GM19025 (cell line): ENCODE measurements around the gene GNAS.

Experiments
- ATAC-seq: cut with Tn5 transposase; IDR thresholded peaks from one replicate; pipeline ENCODE4 v1.9.1; 2021; ENCODE audit warnings: mild to moderate bottlenecking, low read depth, moderate library complexity; ENCODE audit not compliant: unreplicated experiment

The GNAS gene

DNA sequence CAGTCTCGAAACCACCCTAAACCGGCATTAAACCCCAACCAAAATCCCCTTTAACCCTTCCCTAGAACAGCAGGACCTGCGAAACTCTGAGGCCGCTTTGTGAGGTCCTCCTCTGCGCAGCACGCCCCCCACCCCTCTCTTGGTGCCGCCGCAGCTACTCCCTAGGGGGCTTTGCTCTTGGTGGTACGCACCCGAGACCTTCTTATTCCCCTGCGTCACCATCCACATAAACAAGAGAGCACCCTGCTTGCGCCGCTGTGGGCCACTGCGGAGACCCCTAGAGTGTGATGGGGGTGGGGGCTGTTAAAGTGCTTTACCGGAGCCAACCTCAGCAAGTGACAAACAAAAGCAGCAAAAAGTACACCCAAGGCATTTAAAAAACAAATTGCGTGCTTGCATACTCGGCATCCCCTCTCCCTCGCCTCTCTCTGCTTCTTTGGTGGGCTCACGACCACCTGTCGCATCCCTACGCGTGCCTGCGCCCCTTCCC, 502 bp upstream of the GNAS start:
- no peak for ATAC-seq

DNA sequence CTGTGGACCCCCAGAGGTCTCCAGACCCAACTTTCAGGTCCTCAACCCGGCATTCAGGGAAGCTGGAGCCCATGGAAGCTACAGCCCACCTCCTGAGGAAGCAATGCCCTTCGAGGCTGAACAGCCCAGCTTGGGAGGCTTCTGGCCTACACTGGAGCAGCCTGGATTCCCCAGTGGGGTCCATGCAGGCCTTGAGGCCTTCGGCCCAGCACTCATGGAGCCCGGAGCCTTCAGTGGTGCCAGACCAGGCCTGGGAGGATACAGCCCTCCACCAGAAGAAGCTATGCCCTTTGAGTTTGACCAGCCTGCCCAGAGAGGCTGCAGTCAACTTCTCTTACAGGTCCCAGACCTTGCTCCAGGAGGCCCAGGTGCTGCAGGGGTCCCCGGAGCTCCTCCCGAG, 950 bp downstream of the GNAS start:
- no peak for ATAC-seq

DNA sequence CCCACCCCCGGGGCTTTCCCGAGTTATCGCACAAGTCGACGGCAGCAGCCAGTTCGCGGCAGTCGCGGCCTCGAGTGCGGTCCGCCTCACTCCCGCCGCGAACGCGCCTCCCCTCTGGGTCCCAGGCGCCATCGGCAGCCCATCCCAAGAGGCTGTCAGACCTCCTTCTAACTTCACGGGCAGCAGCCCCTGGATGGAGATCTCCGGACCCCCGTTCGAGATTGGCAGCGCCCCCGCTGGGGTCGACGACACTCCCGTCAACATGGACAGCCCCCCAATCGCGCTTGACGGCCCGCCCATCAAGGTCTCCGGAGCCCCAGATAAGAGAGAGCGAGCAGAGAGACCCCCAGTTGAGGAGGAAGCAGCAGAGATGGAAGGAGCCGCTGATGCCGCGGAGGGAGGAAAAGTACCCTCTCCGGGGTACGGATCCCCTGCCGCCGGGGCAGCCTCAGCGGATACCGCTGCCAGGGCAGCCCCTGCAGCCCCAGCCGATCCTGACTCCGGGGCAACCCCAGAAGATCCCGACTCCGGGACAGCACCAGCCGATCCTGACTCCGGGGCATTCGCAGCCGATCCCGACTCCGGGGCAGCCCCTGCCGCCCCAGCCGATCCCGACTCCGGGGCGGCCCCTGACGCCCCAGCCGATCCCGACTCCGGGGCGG, 1.6 kb downstream of the GNAS start:
- no peak for ATAC-seq

DNA sequence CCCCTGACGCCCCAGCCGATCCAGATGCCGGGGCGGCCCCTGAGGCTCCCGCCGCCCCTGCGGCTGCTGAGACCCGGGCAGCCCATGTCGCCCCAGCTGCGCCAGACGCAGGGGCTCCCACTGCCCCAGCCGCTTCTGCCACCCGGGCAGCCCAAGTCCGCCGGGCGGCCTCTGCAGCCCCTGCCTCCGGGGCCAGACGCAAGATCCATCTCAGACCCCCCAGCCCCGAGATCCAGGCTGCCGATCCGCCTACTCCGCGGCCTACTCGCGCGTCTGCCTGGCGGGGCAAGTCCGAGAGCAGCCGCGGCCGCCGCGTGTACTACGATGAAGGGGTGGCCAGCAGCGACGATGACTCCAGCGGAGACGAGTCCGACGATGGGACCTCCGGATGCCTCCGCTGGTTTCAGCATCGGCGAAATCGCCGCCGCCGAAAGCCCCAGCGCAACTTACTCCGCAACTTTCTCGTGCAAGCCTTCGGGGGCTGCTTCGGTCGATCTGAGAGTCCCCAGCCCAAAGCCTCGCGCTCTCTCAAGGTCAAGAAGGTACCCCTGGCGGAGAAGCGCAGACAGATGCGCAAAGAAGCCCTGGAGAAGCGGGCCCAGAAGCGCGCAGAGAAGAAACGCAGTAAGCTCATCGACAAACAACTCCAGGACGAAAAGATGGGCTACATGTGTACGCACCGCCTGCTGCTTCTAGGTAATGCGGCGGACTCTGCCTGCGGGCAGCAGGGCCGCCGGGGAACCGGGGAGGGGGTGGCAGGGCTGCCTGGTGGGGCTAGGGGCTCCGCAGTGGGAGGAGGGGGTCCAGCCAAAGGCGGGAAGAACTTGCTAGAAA, 2.3 kb downstream of the GNAS start:
- ATAC-seq = no peak

DNA sequence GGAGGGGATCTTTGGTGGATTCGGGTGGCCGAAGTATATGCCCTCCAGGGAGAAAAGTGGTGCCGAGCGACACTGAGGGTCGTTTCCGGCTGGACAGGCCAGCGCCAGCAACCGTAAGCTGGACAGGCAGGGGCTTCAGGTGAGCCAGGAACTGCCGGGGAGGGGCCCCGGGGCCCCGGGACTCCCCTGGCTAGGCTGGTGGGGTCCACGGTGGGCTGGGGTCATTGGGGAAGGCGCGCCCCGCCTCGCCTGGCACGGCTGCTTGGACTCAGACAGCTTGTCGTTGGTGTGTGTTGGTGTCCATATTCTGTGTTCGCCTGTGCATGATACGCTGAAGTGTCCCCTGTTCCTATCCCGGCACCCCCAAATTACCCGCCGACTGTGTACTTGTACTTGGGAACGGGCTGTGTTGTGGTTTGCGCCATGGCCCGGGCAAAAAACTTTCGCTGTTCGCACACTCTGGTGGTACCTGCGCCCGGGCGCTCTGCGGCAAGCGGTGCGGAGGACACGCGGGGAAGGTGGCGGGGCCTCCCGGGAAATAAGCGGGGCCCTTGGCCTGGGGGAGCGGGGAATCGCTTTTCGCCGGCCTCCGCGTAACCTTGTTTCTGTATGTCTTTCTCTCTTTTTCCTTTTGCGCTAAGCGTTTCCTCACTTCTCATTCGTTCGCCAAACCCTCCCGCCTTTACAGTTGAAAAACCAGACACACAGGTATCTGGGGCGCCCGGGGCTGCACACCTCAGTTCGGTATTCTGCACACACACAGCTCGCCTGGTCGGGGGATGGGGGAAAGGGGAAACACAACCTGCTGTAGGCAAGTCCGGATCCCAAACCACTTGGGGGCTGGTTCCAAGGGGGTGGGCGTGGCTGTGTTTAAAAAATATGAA, 3.2 kb downstream of the GNAS start:
- no peak for ATAC-seq

DNA sequence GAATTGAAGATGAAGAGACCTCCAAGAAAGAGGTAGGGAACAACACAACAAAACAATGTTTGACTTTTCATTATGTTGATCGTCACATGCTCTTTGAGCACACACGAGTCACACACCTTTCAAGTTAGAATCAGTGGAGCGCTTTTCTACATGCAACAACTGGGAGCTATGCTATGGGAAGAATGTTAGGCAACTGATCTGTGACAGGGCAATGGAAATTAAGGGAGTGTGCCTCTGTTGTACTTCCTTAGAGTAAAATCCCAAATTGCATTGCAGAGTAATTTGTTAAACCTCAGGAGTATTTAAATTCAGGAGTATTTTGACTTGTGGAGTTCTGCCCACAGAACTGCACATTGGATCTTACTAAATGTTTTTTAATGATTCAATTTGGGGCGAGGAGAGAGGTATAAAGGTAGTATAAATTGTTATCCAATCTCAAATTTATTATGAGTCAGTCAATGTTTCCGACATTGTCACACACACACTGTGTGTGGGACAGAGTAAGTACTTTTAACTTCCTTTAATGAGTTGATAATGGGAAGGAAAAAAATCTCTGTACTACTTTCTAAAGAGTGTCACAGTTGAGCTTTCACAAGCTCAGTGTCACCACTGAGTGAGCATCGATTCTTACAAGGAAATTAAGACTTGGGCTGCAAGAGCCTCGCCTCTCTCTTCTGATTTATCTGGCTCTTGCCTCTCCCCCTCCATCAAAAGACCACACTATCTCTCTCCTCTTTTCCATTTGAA, 10.7 kb downstream of the GNAS start:
- ATAC-seq = no peak

DNA sequence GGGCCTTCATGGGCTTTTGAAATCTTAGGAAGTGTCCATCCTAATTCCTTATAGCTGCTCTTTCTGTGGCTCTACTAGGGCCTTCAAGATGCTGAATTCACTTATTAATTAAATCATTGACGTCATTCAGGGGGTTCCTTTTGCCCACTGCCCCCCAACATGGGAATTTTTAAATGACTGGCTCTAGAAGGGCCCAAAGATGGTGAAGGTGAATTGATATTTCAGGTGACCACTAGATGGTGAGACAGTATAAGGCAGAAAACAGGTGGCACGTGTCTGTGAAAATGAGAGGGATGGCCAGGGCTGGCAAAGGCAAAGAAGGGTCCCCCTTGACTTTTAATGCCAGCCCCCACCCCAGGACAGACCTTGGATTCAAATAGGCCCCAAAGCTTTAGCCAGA, 11.8 kb downstream of the GNAS start:
- ATAC-seq = no peak

DNA sequence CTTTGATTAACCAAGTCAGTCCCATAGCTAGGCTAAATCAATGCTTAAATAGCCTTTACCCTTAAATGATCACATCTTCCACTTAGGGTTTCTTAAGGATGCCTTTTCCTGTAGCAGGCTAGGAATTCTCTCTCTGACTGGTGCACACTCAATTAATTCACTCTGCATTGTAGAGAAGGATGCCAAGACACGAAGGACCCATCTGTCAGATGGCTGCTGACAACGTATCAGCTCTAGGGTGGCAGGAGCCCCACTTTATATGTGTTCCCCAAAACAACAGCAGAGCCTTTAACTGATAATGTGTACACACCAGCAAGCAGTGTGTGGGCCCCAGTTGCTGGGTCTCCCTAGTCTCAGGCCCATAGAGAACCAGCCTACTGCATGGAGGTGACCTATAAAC, 13.3 kb downstream of the GNAS start:
- no peak for ATAC-seq

DNA sequence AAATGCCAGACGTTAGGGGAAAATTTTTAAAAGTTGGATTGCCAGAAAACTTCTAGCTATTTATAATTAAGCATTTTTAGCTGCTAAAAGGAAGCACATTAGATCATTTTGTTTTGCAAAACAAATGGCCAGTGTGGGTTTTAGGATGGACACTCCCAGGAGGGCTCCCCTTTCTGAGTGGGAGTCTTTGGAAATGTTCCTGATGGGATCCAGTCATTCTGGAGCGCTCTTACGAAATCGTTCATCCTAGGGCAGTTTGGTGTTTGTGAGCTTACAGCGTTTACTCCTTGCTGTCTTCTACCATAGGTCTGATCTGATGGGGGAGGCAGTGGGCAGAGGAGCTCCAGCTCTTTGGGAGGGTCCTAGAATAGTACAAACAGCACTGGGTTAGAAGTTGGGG, 14.7 kb downstream of the GNAS start:
- ATAC-seq = no peak

DNA sequence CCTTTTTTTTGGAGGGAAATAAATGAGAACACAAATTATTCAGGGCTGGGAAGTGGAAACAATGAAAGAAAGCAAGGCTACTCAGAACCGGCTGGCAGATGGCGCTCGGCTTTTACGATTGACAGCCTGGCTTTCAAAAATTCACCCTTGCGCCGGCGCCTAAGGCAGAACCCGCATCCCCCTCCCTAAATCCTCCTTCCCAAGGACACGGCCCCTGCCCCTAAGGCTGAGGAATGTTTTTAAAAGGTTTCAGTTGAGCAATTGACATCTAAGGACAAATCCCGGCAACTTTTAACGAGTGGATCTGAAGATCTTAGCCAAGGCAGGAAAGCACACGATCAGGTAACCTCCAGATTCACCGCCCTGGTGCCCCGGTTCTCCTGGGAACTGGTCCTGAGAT, 16.3 kb downstream of the GNAS start:
- ATAC-seq = no peak

DNA sequence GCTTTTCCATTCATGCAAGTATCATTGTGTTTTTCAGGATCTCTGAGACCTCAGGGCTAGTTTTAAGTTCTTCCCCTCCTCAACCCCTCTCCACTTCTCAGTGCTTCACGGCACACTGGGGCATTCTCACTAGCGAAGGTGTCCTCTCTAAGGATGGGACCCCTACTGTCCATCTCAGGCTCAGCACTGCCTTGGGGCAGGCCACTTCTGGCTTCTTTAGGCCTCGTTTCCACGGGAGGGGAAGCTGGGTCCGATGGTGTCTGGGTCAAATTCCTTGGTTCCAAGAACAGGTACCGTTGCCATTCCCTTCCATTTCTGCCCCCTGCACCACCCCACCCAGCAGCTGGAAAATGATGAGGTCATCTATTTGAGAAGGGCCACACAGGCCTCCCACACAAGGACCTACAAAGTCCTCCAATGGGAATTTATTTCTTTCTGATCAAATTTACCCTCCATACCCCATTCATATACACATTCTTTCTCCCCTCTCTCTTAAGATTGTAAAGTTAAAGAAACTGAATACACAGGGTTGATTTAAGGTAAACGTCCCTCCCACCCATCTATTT, 17.2 kb downstream of the GNAS start:
- no peak for ATAC-seq

DNA sequence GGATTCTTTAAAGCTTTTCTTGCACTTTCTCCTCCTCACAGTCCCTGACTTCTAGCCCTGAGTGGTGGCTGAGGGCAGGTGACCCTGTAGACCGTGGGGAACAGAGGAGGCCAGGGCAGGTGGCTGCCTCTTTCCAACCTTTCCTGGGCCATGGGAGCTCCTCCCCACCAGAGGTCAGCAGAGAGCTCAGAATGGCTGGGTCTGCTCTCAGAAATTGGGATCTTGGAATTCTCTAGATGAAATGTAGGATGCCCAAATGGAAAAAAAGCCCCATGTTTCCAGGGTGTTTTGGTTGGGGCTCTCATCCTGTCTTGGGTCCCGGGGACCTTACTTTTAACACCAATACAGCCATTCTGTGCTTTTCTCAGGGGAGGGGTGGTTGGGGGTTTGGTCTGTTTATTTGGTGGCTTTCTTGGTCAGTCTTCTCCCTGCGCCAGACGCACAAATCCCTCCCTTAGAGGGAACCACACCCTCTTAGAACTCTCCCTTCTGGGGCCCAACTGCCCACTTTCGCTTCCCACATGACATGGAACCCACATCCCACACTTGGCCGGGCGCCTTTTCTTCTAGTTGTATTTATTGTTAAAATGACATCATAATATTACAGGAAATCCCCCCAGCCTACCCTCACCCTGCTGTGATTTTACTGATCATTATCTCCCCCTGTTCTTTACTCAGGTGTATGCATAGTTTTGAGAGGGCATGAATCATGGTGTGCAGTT, 17.9 kb downstream of the GNAS start:
- ATAC-seq = no peak

DNA sequence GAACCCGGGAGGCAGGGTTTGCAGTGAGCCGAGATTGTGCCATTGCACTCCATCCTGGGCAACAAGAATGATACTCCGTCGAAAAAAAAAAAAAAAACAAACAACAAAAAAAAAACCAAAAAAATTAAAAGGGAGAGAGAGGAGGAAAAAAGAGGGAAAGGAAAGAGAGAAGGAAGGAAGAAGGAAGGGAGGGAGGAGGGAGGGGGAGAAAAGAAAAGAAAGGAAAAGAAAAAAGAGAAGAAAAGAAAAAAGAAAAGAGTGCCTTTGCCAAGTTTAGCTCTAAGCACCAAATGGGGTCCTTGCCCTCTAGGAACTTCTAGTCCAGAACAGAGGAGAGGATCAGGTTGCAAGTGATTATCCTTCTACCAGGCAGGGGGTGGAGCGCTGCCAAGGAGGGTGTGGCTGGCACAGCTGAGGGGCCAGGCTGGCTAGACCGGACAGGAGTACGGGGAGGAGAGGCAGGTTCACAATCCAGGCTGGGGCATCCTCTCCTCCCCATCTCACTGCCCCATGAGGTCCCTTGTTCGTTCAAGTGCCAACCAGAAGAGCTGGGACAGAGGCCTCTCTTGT, 19.1 kb downstream of the GNAS start:
- no peak for ATAC-seq

DNA sequence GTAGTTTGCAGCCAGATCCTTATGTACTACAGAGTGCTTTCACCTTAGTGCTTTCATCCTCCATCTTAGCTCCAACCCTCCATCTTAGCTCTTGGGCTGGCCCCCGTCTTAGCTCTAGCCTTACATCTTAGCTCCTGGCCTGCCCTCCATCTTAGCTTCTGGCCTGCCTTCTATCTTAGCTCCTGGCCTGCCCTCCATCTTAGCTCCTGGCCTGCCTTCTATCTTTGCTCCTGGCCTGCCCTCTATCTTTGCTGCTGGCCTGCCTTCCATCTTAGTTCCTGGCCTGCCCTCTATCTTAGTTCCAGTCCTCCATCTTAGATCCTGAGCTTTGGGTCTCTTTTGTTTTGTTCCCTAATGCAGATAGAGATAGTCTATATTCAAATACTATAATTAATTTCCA, 22.0 kb downstream of the GNAS start:
- no peak for ATAC-seq

DNA sequence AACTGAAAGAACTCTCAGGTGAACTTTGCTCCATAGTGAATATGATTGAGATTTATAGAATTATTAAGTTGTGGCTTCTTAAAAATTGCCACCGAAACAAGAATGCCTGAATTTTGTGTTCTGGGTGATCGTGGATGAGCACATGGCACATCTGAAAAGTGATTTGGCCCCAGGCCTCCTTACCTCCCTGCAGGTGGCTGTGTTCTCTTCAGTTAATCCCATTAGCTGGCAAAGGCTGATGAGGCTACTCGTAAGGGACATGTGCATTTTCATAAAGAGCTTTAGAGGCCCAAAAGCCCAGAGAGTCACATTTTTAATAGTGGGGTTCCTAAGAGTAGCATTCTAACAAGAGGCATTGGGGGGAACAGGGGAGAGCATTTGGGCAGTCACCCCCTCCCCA, 22.6 kb downstream of the GNAS start:
- no peak for ATAC-seq

DNA sequence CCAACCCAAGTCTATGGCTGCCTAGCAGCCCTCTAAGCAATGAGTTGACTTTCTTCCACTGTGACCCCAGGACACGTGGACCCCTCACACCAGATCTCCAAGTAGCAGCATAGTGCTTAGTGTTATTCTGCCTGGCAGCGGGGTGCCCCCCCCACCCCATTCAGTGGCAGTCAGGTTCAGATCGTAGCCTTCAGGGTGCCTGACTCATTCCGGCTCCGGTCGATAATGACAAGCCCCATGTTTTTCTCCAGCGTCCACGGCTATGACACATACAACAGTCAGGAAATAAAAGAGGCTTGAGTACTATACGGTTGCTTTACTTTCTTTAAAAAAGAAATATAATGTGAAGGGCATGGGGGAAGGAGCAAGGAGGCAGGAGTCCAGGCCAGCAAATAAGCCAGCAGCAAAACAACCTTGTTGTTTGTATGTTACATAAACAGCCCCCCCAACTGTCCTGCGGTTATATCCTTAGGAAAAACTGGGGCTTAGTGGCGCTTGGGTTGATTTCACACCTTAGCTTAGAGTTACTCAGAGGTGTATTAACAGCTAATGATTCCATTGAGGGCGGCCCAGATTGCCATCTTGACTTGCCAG, 23.1 kb downstream of the GNAS start:
- no peak for ATAC-seq

DNA sequence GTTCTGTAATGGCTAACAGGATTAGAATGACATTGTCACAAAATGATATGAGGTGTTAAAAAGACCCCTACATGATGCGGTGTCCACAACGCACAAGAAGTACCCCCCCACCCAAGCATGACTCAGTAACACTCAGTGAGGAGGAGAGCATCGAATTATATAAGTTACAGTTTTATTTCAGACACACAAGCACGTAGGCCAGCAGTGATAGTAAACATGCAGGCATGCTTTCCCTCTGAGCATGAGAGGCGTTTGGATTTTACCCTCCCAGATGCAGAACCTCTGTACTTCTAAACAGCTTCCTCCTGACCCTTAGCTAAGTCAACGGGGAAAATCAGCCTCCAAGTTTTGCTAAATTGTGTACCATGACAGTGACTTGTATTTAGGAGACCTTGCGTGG, 23.9 kb downstream of the GNAS start:
- ATAC-seq = no peak

DNA sequence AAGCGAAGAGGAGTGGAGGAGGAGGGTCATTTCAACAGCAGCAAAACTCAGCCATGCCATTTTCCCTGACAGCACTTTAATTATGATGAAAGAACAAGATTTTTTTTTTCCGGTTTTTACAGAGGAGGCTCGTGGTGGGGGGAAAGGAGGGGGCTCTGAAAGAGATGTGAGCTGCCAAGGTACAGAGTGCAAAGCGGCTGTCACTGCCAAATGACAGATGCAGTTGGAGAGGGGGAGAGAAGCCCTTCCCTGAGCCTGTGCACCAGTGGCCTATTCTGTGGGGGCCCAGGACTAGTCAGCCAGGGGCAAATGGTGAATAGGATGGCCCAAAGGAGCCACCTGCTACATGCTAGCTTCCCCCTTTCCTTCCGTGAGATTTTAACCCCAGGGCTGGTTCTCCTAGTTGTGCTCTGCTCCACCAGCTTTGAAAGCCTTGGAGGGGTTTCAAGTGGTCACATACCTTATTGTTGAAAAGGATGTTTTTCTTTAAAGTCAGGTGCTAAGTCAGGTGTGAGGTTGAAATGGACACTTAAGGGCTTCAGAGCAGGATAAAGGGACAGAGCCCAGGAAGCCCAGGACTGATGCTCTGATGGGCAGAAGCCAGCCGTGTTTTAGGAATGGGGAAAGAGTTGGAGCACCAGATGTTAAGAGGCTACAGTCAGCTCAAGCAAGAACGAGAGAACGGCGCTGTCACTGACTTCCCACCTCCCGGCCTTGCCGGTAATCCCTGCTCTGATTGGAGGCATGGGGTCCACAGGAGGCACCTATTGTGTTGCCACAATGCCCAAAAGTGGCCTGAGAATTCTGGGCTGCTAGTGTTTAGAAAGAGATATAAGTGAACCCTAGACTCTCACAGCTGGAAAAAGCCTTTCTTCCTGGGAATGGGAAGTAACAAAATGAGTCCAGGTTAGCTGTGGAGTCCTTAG, 24.8 kb downstream of the GNAS start:
- ATAC-seq = no peak
